Subcutaneous adipose tissue (tissue), 4 donors: Measurements from ENCODE around the gene NUP93. TPM values are rescaled to one million over a fixed set of nuclear protein-coding genes. Genes with fewer than 3 reads are reported as not detected.

Experiments
- total RNA-seq, 4 donors: library from RNA; depleted of rRNA; stranded (reverse); fragments of >200 nt; gene quantifications; one replicate each; pipeline ENCODE4 v1.1.0, GENCODE V29; 2016
- TF ChIP-seq, protein P1 (sequence below): fragments of 450-650 bp; IDR thresholded peaks from one replicate; pipeline ENCODE4 v1.5.1; 2016; ENCODE audit warnings: low read depth, mild to moderate bottlenecking, control low read depth, antibody characterized with exemption, moderate library complexity

Gene NUP93
- total RNA-seq, 4 donors from 2014 or later, result 28.4 to 57.6 (median 47.5) TPM

DNA sequence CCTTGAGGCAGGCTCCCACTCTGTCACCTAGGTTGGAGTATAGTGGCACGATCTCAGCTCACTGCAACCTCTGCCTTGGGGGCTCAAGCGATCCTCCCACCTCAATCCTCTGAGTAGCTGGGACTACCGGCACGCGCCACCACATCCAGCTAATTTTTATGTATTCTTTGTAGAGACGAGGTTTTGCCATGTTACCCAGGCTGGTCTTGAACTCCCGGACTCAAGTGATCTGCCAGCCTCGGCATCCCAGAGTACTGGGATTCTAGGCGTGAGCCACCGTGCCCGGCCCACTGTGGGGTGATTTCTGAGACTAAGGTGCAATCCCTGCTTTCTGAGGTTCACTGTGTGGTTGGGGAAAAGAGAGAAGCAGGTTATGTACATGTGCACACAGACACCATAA, 123.0 kb downstream of the NUP93 start:
- TF ChIP-seq, protein P1, sequence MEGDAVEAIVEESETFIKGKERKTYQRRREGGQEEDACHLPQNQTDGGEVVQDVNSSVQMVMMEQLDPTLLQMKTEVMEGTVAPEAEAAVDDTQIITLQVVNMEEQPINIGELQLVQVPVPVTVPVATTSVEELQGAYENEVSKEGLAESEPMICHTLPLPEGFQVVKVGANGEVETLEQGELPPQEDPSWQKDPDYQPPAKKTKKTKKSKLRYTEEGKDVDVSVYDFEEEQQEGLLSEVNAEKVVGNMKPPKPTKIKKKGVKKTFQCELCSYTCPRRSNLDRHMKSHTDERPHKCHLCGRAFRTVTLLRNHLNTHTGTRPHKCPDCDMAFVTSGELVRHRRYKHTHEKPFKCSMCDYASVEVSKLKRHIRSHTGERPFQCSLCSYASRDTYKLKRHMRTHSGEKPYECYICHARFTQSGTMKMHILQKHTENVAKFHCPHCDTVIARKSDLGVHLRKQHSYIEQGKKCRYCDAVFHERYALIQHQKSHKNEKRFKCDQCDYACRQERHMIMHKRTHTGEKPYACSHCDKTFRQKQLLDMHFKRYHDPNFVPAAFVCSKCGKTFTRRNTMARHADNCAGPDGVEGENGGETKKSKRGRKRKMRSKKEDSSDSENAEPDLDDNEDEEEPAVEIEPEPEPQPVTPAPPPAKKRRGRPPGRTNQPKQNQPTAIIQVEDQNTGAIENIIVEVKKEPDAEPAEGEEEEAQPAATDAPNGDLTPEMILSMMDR, result no peak

DNA sequence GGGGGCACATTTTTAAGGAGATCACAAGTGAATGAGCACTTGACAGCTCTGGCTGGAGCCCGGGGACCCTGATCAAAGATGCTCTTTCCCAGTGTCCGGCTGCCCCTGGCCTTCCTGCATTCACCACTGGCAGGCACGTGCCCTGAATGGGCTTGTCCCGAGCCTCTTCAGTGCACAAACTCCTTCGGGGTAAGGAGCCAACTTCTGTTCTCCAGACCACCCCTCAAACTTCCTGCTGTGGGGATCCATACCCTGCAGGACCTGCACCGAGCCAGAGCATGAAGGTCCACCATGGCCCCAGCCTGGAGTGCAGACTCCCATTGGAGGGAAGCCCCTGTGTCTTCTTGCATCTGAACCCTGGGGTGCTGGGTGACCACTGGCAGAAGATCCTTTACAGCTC, 125.3 kb downstream of the NUP93 start:
- TF ChIP-seq, protein P1, result no peak

DNA sequence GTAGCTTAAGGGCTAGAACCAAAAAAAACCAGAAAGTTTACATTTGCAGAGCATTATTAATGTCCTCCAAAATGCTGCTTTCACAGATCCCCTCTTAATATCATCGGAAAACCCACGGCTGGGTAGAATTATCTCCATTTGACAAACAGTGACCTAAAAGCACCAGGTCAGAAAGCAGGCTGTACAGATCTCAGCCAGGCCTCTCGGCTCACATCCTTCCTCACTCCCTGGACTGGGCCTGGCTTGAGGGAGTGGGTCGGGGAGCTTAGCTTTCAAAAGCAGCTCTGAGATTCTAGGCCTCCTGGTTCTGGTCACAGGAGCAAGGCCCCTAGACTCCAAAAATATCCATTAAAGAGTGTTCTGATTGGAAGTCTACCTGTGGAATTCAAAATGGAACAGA, 126.0 kb downstream of the NUP93 start:
- TF ChIP-seq, protein P1, result no peak

DNA sequence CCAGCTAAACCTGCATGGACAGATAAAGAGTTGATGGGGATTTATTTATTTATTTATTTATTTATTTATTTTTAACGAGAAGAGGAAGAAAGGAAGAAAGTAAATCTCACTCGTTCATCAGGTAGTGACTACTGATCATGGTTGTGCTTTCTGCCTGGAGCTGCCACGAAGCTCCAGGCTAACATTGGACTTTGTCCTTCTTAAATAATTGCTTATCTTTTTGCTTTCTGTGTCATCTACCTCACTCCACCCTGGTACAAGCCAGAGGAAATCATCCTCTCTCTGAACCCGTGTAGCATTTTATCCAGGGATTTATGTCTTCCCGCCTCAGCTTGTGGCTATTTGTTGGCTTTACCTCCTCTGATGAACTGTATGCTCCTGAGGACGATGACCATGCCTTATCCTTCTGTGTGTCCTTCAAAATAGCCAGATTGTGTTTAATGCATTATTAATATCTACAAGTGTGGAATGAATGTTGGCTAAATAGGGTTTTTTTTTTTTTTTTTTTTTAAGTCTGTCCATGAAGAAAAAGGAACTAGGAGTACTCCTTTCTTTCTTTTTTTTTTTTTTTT, 127.0 kb downstream of the NUP93 start:
- TF ChIP-seq, protein P1, result no peak

DNA sequence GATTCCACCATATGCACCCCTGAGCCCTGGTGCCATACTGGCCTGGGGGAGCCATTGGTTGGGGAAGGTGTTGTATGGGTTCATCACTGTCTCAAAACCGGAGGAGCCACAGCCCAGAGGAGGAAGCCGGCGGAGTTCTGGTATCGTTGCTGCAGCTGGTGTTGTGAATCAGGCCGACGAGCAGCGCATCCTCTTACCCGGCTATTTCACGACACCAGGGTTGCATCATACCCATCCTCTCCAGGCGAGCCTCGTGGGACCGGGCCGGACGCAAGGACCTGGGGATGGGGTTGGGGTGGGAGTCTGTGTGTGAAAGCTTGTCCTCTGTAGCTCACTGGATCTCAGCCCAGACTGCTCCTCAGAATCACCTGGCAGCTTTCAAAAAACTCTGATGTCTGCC, 128.4 kb downstream of the NUP93 start:
- TF ChIP-seq, protein P1, result no peak

DNA sequence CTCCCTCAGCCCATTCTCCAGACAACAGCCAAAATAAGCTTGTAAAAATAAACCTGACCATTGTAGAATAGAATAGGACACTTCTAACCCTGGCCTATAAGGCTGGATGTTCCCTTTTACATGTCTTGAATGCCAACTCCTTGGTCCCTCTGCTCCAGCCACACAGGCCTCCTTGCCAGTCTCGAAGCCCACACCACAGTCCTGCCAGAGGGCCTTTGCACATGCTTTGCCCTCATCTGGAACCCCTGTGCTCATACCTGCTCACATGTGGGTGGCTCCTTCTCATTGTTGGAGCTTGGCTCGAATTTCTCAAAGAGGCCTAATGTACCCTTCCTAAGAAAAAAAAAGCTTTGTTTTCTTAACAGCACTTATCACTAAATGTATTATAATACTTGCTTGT, 129.7 kb downstream of the NUP93 start:
- TF ChIP-seq, protein P1, result no peak

DNA sequence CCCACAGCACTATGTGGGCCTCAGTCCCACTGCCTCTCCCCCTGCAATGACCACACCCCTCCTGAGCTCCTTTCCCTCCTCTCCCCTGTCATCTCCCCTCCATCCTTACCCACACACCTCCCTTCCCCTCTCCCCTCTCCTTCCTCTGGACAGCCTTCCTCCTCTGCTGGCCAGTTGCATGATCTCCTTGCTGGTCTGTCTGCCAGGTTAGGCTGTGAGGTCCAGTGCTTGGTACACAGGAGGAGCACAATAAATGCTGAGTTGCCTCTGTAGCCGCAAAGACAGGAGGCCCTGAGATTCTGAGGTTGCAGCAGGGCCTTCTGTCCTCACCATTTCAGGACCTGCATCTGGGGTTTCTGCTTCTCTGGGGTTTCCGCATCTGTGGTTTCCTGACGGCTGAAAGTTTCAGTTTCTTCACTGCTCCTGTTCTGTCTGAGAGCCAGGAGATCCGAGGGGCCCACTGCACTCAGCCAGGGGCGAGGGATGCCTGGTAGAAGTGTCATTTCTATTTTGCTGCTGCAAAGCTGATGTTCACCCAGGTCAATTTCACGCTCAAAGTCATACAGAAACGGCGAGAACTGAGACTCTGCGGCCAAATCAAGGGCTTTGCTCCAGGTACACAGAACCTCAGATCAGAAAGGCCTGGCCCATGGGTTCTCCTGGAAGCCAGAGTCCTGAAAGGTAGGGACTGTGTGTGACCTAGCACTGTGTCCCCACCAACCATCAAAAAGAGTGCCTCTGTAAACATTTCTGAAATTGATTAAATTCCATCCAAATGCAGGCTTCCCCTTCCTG, 130.5 kb downstream of the NUP93 start:
- TF ChIP-seq, protein P1, result no peak
